T-helper 17 cell (primary cell): Measurements from ENCODE around the gene TYMP. TPM values are rescaled to one million over a fixed set of nuclear protein-coding genes. Genes with fewer than 3 reads are reported as not detected.

Source experiments
- ATAC-seq: fragments of 150-1000 bp; cut with Tn5 transposase; 2 replicates; pipeline ENCODE4 v1.10.0; 2021; ENCODE audit warnings: mild to moderate bottlenecking, moderate library complexity
- DNase-seq, 3 donors: peaks; one replicate each; pipeline versions ENCODE4 v3.0.0 to v3.0.0-alpha.2; 2020 to 2021
- H3K9me3 ChIP-seq: one replicate; pipeline ENCODE4 v1.7.0; 2013; ENCODE audit warnings: low read length, mild to moderate bottlenecking; ENCODE audit not compliant: control insufficient read depth, poor library complexity, severe bottlenecking
- H3K27ac Mint-ChIP-seq: one replicate; pipeline ENCODE4 v1.8.0; 2022; ENCODE audit warnings: mild to moderate bottlenecking, moderate library complexity, mixed read lengths
- H3K27me3 Mint-ChIP-seq: one replicate; pipeline ENCODE4 v1.8.0; 2022; ENCODE audit warnings: mixed read lengths
- H3K36me3 Mint-ChIP-seq: one replicate; pipeline ENCODE4 v1.8.0; 2022; ENCODE audit warnings: low read depth, mixed read lengths
- H3K4me1 Mint-ChIP-seq: one replicate; pipeline ENCODE4 v1.8.0; 2022; ENCODE audit warnings: mild to moderate bottlenecking, mixed read lengths
- H3K4me3 Mint-ChIP-seq: one replicate; pipeline ENCODE4 v1.8.0; 2022; ENCODE audit warnings: mild to moderate bottlenecking, moderate library complexity, mixed read lengths
- total RNA-seq, 4 donors: library from RNA in 2 of 4; stranded (reverse) in 2 of 4; gene quantifications; one replicate each; pipeline ENCODE4 v1.2.3 and lab custom pipeline; 2022 to 2026

TYMP gene
- total RNA-seq, 2 donors from 2014 or later = 22.3 to 25.9 TPM

- no peaks in the 10 kb centered on the region for H3K9me3 ChIP-seq
- Mint-ChIP-seq H3K36me3 (no peaks in the 10 kb centered on the region), H3K4me3 (no peak overlapping the region), H3K27me3 (no peaks in the 10 kb centered on the region), H3K4me1 (peaks cover 8% of the 10 kb centered on the region), H3K27ac (no peak overlapping the region)
- no peak for DNase-seq
- no peak for ATAC-seq
Observed at GRCh38 chr22:50489363-50490243, 40.2 kb downstream of the TYMP start.

DNA sequence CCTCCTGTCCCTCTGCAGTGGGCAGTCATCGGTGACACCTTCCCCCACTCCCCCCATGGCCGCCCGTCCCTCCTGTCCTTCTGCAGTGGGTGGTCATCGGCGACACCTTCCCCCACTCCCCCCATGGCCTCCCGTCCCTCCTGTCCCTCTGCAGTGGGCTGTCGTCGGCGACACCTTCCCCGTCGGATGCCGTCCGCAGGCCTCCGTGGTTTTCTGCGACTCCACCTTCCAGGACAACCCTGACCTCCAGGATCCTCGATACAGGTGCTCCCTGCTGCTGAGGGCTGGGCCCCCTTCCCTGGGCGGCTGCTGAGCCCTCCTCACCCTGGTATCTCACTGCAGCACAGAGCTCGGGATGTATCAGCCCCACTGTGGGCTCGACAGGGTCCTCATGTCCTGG lies 40.9 kb downstream of the TYMP start:
- H3K27ac Mint-ChIP-seq = no peak overlapping the region
- no peak for DNase-seq

DNA sequence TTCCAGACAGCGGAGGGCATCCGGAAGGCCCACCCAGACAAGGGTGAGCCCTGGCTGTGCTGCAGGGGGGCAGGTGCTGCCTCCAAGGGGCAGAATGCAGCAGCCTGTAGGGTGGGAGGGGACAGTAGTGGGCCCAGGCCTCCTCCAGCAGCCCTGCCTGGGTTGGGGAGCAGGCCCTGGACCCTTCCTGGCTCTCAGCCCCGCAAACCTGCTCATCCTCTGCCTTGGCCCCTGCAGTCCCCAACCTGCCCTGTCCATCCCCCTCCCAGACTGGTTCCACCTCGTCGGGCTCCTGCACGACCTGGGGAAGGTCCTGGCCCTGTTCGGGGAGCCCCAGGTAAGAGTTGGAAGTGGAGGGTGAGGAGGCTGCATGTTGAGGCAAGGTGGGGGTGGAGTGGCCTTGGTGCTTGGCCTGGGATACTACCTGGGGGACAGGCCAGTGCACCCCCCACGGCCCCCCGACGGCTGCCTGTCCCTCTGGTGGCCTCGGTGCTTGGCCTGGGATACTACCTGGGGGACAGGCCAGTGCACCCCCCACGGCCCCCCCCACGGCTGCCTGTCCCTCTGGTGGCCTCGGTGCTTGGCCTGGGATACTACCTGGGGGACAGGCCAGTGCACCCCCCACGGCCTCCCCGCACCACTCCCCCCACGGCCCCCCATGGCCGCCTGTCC lies 41.7 kb downstream of the TYMP start:
- H3K4me3 Mint-ChIP-seq = no peak overlapping the region

More for the DNA sequence above, 40.9 kb downstream of the TYMP start:
- Mint-ChIP-seq H3K27me3 (no peaks in the 10 kb centered on the region), H3K36me3 (no peaks in the 10 kb centered on the region), H3K4me1 (peaks cover 8% of the 10 kb centered on the region), H3K4me3 (no peak overlapping the region)
- no peaks in the 10 kb centered on the region for H3K9me3 ChIP-seq
- no peak for ATAC-seq

DNA sequence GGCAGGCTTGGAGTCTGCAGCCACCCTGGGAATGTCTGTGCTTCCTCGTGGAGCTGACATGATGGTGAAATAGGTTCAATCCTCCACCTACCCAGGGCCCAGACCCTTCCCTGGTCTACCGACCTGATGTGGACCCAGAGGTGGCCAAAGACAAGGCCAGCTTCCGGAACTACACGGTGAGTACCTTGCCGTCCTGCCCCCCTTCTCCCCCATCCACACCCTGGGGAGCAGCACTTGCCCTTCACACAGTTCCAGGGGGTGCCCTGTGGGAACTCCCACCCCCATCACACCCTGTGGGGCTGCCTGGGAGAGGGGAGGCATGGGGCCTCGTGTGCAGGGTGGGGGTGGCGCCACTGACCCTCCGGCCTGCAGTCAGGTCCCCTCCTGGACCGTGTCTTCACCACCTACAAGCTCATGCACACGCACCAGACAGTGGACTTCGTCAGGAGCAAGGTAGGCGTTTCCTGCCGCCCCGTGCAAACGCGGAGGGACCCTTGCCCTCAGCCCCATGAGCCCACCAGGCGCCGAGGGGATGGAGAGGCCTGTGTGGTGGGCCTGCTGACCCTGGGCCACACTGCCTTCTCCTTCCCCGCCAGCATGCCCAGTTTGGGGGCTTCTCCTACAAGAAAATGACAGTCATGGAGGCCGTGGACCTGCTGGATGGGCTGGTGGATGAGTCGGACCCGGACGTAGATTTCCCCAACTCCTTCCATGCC lies 42.4 kb downstream of the TYMP start:
- H3K36me3 Mint-ChIP-seq = no peaks in the 10 kb centered on the region
- H3K27ac Mint-ChIP-seq = no peak overlapping the region
- no peak for ATAC-seq
- H3K4me3 Mint-ChIP-seq = no peak overlapping the region
- H3K4me1 Mint-ChIP-seq = peaks cover 8% of the 10 kb centered on the region
- DNase-seq = no peak
- H3K27me3 Mint-ChIP-seq = no peaks in the 10 kb centered on the region
- no peaks in the 10 kb centered on the region for H3K9me3 ChIP-seq

More for the DNA sequence above, 41.7 kb downstream of the TYMP start:
- Mint-ChIP-seq H3K36me3 (no peaks in the 10 kb centered on the region), H3K27me3 (no peaks in the 10 kb centered on the region), H3K4me1 (peaks cover 8% of the 10 kb centered on the region), H3K27ac (no peak overlapping the region)
- no peaks in the 10 kb centered on the region for H3K9me3 ChIP-seq
- ATAC-seq (no peak), DNase-seq (no peak)

GRCh38 chr22:50486561-50487289 lies 43.1 kb downstream of the TYMP start, which contains the start of gene MIOX:
Gene MIOX (plus strand): TSS chr22:50486859. CDS start chr22:50486898, 39 bp downstream.
- no peak for DNase-seq
- no peak within 1 kb of the TSS for H3K27ac Mint-ChIP-seq
- no peak within 1 kb of the TSS for H3K4me3 Mint-ChIP-seq

DNA sequence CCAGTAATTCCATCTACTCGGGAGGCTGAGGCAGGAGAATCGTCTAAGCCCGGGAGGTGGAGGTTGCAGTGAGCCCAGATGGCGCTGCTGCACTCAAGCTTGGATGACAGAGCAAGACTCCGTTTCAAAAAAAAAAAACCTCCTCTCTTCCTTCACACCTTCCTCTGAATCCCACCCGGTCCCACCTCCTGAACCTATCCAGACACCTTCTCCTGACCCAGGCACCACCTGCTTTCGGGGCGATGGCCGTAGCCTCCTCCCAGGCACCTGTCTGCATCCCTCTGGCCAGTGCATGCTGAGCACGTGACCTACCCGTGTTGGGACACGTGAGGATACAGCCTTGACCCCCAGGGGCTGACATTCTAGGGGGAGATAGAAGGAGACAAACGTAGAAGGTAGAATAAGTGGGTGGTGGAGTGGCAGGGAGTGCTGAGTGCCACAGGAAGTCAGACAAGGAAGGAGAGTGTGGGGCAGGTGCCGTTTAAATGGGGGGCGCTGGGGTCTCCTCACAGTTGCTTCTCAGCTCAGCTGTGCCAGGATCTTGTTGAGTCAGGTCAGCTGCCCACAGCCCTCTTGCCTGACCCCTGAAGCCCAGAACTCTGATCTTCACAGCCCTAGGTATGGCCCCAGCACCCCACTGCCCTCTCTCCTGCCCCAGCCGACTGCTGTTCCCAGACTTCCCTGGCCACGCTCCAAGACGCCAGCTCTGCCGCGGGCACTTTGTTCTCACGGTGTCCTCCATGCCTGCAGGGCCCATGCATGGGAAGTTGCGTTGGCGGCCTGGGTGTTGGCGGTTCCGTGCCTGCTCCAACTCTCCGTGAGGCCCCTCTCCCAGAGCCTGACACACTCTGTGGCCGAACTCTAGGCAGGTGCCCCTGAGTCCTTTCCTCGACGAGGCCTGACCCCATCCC lies 44.3 kb downstream of the TYMP start:
- Mint-ChIP-seq H3K4me1 (peaks cover 3% of the 10 kb centered on the region), H3K4me3 (no peak overlapping the region), H3K27me3 (no peaks in the 10 kb centered on the region), H3K36me3 (no peaks in the 10 kb centered on the region), H3K27ac (no peak overlapping the region)
- ATAC-seq = no peak
- peak in 1 of 3 donors; percentile 6 for DNase-seq
- H3K9me3 ChIP-seq = no peaks in the 10 kb centered on the region

More at GRCh38 chr22:50486561-50487289, 43.1 kb downstream of the TYMP start, which contains the start of gene MIOX:
- Mint-ChIP-seq H3K4me1 (peaks cover 8% of the 10 kb centered on the region), H3K36me3 (no peaks in the 10 kb centered on the region), H3K27me3 (no peaks in the 10 kb centered on the region)
- H3K9me3 ChIP-seq = no peaks in the 10 kb centered on the region
- no peak for ATAC-seq

DNA sequence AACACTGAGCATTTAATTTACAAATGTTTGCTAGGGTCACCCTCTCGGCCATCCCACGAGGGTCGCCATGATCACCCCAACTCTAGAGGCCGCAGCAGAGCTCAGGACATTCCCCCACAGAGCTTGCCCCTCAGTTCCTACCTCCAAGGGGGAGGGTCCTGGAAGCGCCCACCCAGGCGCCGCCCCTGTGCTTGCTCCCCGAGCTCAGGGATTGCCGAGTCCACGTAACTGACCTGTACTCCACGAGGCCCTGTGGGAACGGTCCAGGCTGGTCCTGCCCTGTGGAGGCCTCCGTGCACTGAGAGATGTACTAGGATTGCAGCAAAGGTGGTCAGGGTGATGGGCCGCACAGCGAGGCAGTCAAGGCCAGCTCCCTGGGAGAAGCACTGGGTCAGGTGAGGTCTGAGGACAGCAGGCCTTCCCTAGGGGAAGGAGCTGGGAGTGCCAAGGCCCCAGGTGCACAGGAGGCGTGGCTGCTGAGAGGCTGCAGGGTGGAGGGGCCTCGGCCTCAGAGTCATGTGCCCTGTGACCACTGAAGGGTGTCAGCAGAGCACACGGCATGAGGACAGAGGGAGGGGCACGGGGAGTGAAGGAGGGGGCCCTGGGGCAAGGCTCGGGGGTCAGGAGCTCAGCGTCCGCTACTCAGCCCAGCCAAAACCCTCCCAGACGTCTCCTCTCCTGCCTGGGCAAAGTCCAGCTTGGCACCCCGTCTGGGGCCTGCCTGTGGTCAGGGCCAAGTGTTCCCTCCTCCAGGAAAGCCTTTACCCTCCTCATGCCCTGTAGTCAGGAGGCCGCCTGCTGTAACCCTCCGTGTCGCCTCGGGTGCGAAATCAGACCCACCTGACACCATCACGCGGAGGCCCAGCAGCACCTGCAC lies 45.6 kb downstream of the TYMP start:
- DNase-seq = no peak
- H3K4me3 Mint-ChIP-seq = no peak overlapping the region

GRCh38 chr22:50483556-50483955 lies 46.3 kb downstream of the TYMP start:
- Mint-ChIP-seq H3K27ac (no peak overlapping the region), H3K4me3 (no peak overlapping the region), H3K4me1 (peaks cover 6% of the 10 kb centered on the region), H3K36me3 (no peaks in the 10 kb centered on the region), H3K27me3 (peaks cover 5% of the 10 kb centered on the region)
- ATAC-seq (no peak), DNase-seq (no peak)
- no peaks in the 10 kb centered on the region for H3K9me3 ChIP-seq

More for the DNA sequence above, 45.6 kb downstream of the TYMP start:
- peaks cover 5% of the 10 kb centered on the region for H3K27me3 Mint-ChIP-seq
- no peaks in the 10 kb centered on the region for H3K36me3 Mint-ChIP-seq
- H3K4me1 Mint-ChIP-seq = peaks cover 6% of the 10 kb centered on the region
- ATAC-seq = no peak
- no peaks in the 10 kb centered on the region for H3K9me3 ChIP-seq
- no peak overlapping the region for H3K27ac Mint-ChIP-seq

DNA sequence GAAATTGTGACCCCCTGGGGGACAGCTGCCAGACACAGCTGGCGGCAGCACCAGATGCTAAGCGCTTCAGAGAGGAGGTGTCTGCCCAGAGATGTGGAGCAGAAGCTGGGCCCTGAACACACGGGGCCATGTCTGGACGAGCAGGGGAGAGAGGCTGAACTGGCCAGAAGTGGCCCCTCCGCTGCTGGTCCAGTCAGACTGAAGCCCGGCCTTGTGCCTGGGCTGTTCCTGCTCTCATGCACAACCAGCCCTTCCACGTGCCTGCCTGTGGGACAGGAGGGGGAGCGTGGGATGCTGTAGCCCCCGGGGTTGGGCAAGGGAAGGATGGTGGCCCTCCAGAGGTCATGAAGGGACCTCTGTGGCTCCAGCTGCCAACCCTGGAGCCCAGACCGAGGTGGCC lies 46.7 kb downstream of the TYMP start:
- ATAC-seq (no peak), DNase-seq (no peak)
- H3K4me3 Mint-ChIP-seq = no peak overlapping the region
- H3K27me3 Mint-ChIP-seq = peaks cover 5% of the 10 kb centered on the region
- H3K9me3 ChIP-seq = no peaks in the 10 kb centered on the region
- no peak overlapping the region for H3K27ac Mint-ChIP-seq
- peaks cover 6% of the 10 kb centered on the region for H3K4me1 Mint-ChIP-seq
- H3K36me3 Mint-ChIP-seq = no peaks in the 10 kb centered on the region

DNA sequence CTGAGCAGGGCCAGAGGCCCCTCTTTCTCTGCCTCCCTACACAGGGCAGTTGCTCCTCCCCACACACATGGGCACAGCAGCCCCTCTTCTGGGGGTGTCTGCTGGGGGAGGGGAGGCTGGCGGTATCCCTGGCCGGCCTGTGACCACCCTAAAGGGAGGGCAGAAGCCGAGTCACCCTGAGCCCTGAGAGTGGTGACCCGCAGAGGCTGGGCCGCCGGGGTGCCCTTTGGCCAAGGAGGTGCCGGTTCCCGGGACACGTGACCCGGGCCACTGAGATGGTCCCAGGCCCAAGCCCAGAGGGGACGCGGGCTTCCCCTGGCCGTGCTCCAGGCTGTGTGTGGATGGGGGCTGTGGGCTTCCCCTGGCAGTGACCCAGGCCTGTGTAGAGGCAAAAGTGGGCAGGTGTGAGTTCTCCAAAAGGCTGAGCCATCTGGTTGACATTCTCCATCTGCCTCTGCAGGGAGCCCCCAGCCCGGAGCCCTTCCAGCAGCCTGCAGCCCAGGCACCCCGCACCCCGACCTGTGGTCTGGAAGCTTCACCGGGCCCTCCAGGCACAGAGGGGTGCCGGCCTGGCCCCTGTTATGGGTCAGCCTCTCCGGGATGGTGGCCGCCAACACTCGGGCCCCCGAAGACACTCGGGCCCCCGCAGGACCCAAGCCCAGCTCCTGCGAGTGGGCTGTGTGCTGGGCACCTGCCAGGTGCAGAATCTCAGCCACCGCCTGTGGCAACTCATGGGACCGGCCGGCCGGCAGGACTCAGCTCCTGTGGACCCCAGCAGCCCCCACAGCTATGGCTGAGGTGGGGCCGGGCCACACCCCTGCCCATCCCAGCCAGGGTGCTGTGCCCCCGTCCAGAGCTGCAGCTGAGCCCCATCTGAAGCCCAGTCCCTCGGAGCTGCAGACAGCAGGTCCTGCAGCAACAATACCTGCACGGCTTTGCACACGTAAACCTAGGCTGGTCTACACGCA lies 47.4 kb downstream of the TYMP start:
- ATAC-seq = no peak
- H3K27ac Mint-ChIP-seq = no peak overlapping the region

More for the DNA sequence above, 47.4 kb downstream of the TYMP start:
- H3K9me3 ChIP-seq = no peaks in the 10 kb centered on the region
- Mint-ChIP-seq H3K4me3 (peak overlapping the region; percentile 82), H3K27me3 (peaks cover 5% of the 10 kb centered on the region), H3K36me3 (no peaks in the 10 kb centered on the region), H3K4me1 (peaks cover 6% of the 10 kb centered on the region)
- no peak for DNase-seq
